ACC112 (cell line): ENCODE data around the gene ARMC6.

Experiments used
- H2AFZ ChIP-seq: fragments of 200-600 bp; sonication (generic); one replicate; pipeline ENCODE4 v1.6.0; 2017; ENCODE audit warnings: antibody characterized with exemption, low read length; ENCODE audit not compliant: unreplicated experiment
- H3K27ac ChIP-seq: fragments of 200-600 bp; sonication (generic); 2 replicates; pipeline ENCODE4 v1.5.1; 2014; ENCODE audit warnings: low read depth, mild to moderate bottlenecking, antibody characterized with exemption, low read length, moderate library complexity
- H3K27me3 ChIP-seq: fragments of 200-600 bp; sonication (generic); 2 replicates; pipeline ENCODE4 v1.6.1; 2014; ENCODE audit warnings: mild to moderate bottlenecking, antibody characterized with exemption, low read length, moderate library complexity, mixed read lengths; ENCODE audit not compliant: insufficient read depth
- H3K36me3 ChIP-seq: fragments of 200-600 bp; sonication (generic); 2 replicates; pipeline ENCODE4 v1.6.1; 2016; ENCODE audit warnings: mild to moderate bottlenecking, antibody characterized with exemption, low read length, moderate library complexity, mixed read lengths; ENCODE audit not compliant: insufficient read depth
- H3K4me1 ChIP-seq: fragments of 200-600 bp; sonication (generic); one replicate; pipeline ENCODE4 v1.6.1; 2016; ENCODE audit warnings: low read length, mixed read lengths; ENCODE audit not compliant: insufficient read depth, unreplicated experiment, control insufficient read depth
- H3K4me3 ChIP-seq: fragments of 200-600 bp; sonication (generic); 2 replicates; pipeline ENCODE4 v1.5.1; 2014; ENCODE audit warnings: mild to moderate bottlenecking, low read depth, low read length
- H3K79me2 ChIP-seq: fragments of 200-600 bp; sonication (generic); one replicate; pipeline ENCODE4 v1.6.0; 2016; ENCODE audit warnings: low read length; ENCODE audit not compliant: control insufficient read depth, unreplicated experiment, insufficient read depth

Gene ARMC6

GRCh38 chr19:19075126-19075525 is 41.7 kb downstream of the ARMC6 start:
- H3K4me3 ChIP-seq: no peak overlapping the region
- H2AFZ ChIP-seq: no peak overlapping the region
- H3K36me3 ChIP-seq: no peaks in the 10 kb centered on the region
- no peaks in the 10 kb centered on the region for H3K4me1 ChIP-seq
- no peaks in the 10 kb centered on the region for H3K27me3 ChIP-seq
- H3K79me2 ChIP-seq: no peaks in the 10 kb centered on the region
- H3K27ac ChIP-seq: no peak overlapping the region

GRCh38 chr19:19076476-19076875 is 43.1 kb downstream of the ARMC6 start:
- Histone ChIP-seq H3K79me2 (no peaks in the 10 kb centered on the region), H3K4me3 (no peak overlapping the region), H2AFZ (no peak overlapping the region), H3K36me3 (no peaks in the 10 kb centered on the region), H3K27ac (no peak overlapping the region), H3K27me3 (no peaks in the 10 kb centered on the region), H3K4me1 (no peaks in the 10 kb centered on the region)

GRCh38 chr19:19077103-19077502 is 43.7 kb downstream of the ARMC6 start:
- Histone ChIP-seq H2AFZ (no peak overlapping the region), H3K4me1 (no peaks in the 10 kb centered on the region), H3K36me3 (no peaks in the 10 kb centered on the region), H3K27me3 (no peaks in the 10 kb centered on the region), H3K79me2 (no peaks in the 10 kb centered on the region), H3K4me3 (no peak overlapping the region), H3K27ac (no peak overlapping the region)

GRCh38 chr19:19078801-19079200 is 45.4 kb downstream of the ARMC6 start:
- Histone ChIP-seq H3K79me2 (no peaks in the 10 kb centered on the region), H3K27ac (no peak overlapping the region), H3K36me3 (no peaks in the 10 kb centered on the region)

GRCh38 chr19:19079571-19079970 is 46.2 kb downstream of the ARMC6 start:
- no peaks in the 10 kb centered on the region for H3K79me2 ChIP-seq
- H3K36me3 ChIP-seq: no peaks in the 10 kb centered on the region
- H3K27ac ChIP-seq: no peak overlapping the region

More at GRCh38 chr19:19078801-19079200, 45.4 kb downstream of the ARMC6 start:
- Histone ChIP-seq H2AFZ (no peak overlapping the region), H3K4me3 (no peak overlapping the region), H3K27me3 (no peaks in the 10 kb centered on the region), H3K4me1 (no peaks in the 10 kb centered on the region)

GRCh38 chr19:19081642-19082151 is 48.3 kb downstream of the ARMC6 start:
- no peaks in the 10 kb centered on the region for H3K4me1 ChIP-seq
- H3K79me2 ChIP-seq: no peaks in the 10 kb centered on the region
- no peak overlapping the region for H2AFZ ChIP-seq
- H3K4me3 ChIP-seq: no peak overlapping the region
- no peaks in the 10 kb centered on the region for H3K36me3 ChIP-seq
- no peak overlapping the region for H3K27ac ChIP-seq
- H3K27me3 ChIP-seq: no peaks in the 10 kb centered on the region

More at GRCh38 chr19:19079571-19079970, 46.2 kb downstream of the ARMC6 start:
- Histone ChIP-seq H3K27me3 (no peaks in the 10 kb centered on the region), H3K4me1 (no peaks in the 10 kb centered on the region), H3K4me3 (no peak overlapping the region), H2AFZ (no peak overlapping the region)

GRCh38 chr19:19083413-19084178 is 50.2 kb downstream of the ARMC6 start:
- Histone ChIP-seq H3K4me1 (no peaks in the 10 kb centered on the region), H3K27me3 (no peaks in the 10 kb centered on the region), H3K36me3 (no peaks in the 10 kb centered on the region), H3K79me2 (no peaks in the 10 kb centered on the region), H3K27ac (no peak overlapping the region), H3K4me3 (no peak overlapping the region), H2AFZ (no peak overlapping the region)

GRCh38 chr19:19087676-19088075 is 54.3 kb downstream of the ARMC6 start:
- H2AFZ ChIP-seq: no peak overlapping the region
- no peaks in the 10 kb centered on the region for H3K36me3 ChIP-seq
- no peak overlapping the region for H3K27ac ChIP-seq
- H3K27me3 ChIP-seq: no peaks in the 10 kb centered on the region
- H3K79me2 ChIP-seq: no peaks in the 10 kb centered on the region
- H3K4me3 ChIP-seq: no peak overlapping the region
- no peaks in the 10 kb centered on the region for H3K4me1 ChIP-seq

- H3K27ac ChIP-seq: no peak overlapping the region
- H3K4me3 ChIP-seq: no peak overlapping the region
- H3K27me3 ChIP-seq: no peaks in the 10 kb centered on the region
- no peaks in the 10 kb centered on the region for H3K79me2 ChIP-seq
- H2AFZ ChIP-seq: no peak overlapping the region
- no peaks in the 10 kb centered on the region for H3K36me3 ChIP-seq
- no peaks in the 10 kb centered on the region for H3K4me1 ChIP-seq
Observed at GRCh38 chr19:19094513-19094912, 61.1 kb downstream of the ARMC6 start.

- H3K4me1 ChIP-seq: no peaks in the 10 kb centered on the region
Observed at GRCh38 chr19:19095691-19096090, 62.3 kb downstream of the ARMC6 start.

More at GRCh38 chr19:19095691-19096090, 62.3 kb downstream of the ARMC6 start:
- Histone ChIP-seq H3K36me3 (no peaks in the 10 kb centered on the region), H2AFZ (no peak overlapping the region), H3K27me3 (no peaks in the 10 kb centered on the region), H3K27ac (no peak overlapping the region), H3K4me3 (no peak overlapping the region), H3K79me2 (no peaks in the 10 kb centered on the region)
